Body of pancreas (tissue), 4 donors: ENCODE measurements around the gene NSF.

Experiments used
- POLR2A ChIP-seq, 3 donors: fragments of 450-650 bp; IDR thresholded peaks; one replicate each; pipeline ENCODE4 v1.6.1; 2016; ENCODE audit warnings: antibody characterized with exemption in 3 of 3, mild to moderate bottlenecking in 2 of 3
- TF ChIP-seq, protein P1 (sequence below), 7 experiments: fragments of 450-650 bp in 4 of 7; fragments of 200-600 bp in 3 of 7; sonication (generic) in 3 of 7; IDR thresholded peaks; one replicate each; pipeline ENCODE4 v1.5.1; 2016 to 2019; ENCODE audit warnings: antibody characterized with exemption in 7 of 7

DNA sequence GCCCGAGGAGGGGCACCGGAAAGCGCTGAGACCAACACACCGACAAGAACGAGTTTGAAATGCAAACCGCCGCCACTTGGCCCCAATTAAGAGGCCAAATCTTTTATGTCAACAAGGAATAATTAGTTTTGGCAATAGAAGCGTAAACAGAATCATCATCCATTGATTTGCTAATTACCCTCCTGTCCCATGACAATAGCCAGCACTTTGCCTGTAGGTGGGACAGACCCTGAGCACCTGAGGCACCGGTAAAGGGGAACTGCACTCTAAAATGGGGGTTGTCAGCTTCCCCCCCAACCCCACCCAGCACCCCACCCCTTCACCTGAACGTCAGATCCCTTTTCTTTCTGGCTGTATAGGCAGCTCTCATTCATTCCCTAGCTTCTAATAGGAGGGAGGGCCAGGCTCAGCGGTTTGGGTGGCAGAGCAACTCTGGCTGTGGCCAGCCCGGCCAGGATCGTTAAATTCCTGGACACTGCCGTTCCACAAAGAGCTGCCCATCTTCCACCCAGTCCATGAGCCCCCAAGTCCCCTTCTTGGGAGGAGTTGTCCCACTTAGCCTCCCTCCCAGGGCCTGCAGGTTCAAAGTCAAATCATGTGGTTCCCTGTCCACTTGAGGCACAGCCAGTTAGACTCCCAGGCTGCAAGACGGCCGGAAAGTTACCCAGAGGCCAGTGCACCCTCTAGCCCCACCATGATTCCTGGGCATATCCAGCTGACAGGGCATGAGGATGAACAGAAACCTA, 182.2 kb downstream of the NSF start:
- no peak for TF ChIP-seq POLR2A (IDR thresholded peaks at IDR 0.05)
- TF ChIP-seq, protein P1, sequence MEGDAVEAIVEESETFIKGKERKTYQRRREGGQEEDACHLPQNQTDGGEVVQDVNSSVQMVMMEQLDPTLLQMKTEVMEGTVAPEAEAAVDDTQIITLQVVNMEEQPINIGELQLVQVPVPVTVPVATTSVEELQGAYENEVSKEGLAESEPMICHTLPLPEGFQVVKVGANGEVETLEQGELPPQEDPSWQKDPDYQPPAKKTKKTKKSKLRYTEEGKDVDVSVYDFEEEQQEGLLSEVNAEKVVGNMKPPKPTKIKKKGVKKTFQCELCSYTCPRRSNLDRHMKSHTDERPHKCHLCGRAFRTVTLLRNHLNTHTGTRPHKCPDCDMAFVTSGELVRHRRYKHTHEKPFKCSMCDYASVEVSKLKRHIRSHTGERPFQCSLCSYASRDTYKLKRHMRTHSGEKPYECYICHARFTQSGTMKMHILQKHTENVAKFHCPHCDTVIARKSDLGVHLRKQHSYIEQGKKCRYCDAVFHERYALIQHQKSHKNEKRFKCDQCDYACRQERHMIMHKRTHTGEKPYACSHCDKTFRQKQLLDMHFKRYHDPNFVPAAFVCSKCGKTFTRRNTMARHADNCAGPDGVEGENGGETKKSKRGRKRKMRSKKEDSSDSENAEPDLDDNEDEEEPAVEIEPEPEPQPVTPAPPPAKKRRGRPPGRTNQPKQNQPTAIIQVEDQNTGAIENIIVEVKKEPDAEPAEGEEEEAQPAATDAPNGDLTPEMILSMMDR (IDR thresholded peaks at IDR 0.05) = no peak
